Measurements from ENCODE around the gene CCDC149. TPM values are rescaled to one million over a fixed set of nuclear protein-coding genes. Genes with fewer than 3 reads are reported as not detected.

The CCDC149 gene
- total and polyA plus RNA-seq, 2 of the 4 experiments (the other 2 are of a cell fraction): 6.7 to 7.0 TPM

DNA sequence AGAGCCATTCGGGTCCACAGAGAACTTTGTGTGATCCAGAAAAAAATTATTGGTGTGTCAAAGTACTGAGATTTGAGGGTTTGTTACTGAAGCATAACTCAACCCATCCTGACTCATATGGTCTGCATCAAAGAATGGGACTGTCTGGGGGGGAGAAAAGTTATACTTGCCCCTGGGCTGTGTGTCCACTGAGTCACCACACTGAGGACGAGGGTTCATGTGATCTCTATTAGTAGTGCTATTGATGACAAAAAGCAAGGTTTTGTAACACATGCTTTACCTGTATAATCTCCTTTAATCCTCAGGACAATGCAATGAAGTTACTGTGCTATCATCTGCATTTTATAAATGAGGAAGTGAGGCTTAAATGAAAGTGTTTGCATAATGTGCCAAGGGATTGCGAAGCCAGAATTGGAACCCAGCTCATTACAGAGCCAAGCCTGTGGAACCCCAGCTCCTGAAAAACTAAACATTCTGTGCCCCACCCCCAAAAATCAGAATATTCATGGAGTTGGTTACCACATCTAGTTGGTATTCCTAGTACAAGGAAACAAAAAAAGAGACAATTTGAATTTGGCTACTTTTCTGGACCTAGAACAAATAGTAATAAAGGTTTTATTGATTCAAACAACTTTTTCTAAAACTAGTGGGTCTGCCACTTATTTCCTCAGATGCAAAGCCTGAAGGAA lies 31.2 kb downstream of the CCDC149 start:
- Histone ChIP-seq H3K79me1 (ENCODE audit: low read depth in 1 of 2, low read length in 2 of 2) (no peaks in the 10 kb centered on the region), H4K91ac (ENCODE audit: insufficient read depth, low read depth, low read length) (no peak overlapping the region), H4K8ac (ENCODE audit: low read depth in 2 of 2, low read length in 2 of 2) (no peak overlapping the region), H3K36me3 (ENCODE audit: control insufficient read depth, insufficient read depth, low read length) (no peaks in the 10 kb centered on the region), H3K23ac (ENCODE audit: low read depth, low read length) (no peak overlapping the region), H2BK5ac (ENCODE audit: low read depth, low read length, poor library complexity, severe bottlenecking) (no peak overlapping the region), H2AK9ac (replicated peaks; ENCODE audit: low read depth, low read length, poor library complexity) (no peak overlapping the region), H3K4me2 (ENCODE audit: low read depth, low read length) (no peak overlapping the region), H2BK15ac (ENCODE audit: low read depth, low read length) (no peak overlapping the region), H3K18ac (ENCODE audit: low read depth, low read length) (no peak overlapping the region), H2AFZ (replicated peaks; ENCODE audit: low read length, poor library complexity) (no peak overlapping the region), H4K20me1 (ENCODE audit: insufficient read depth, low read length) (no peaks in the 10 kb centered on the region), H3K4me1 (ENCODE audit: control insufficient read depth, insufficient read depth, low read length) (no peaks in the 10 kb centered on the region), H3K27me3 (ENCODE audit: control insufficient read depth, insufficient read depth, low read length) (no peaks in the 10 kb centered on the region), H3K9me1 (ENCODE audit: insufficient read depth, low read length) (no peaks in the 10 kb centered on the region; the same call in 1 of the 2 replicates), H3K4me3 (ENCODE audit: insufficient read depth, low read depth, low read length) (no peak overlapping the region), H3K4ac (ENCODE audit: low read depth, low read length) (no peak overlapping the region), H3K56ac (ENCODE audit: extremely low read depth, insufficient read depth, low read length) (no peak overlapping the region), H2BK20ac (ENCODE audit: low read depth, low read length) (no peak overlapping the region), H3K27ac (ENCODE audit: insufficient read depth, low read length) (no peak overlapping the region), H2AK5ac (ENCODE audit: low read depth, low read length) (no peak overlapping the region), H4K5ac (ENCODE audit: low read depth, low read length) (no peak overlapping the region), H2BK120ac (ENCODE audit: low read depth, low read length) (no peak overlapping the region), H3K9me3 (ENCODE audit: control insufficient read depth, insufficient read depth, low read length) (no peaks in the 10 kb centered on the region; the same call in 1 of the 2 replicates), H3K14ac (replicated peaks; ENCODE audit: low read depth, low read length) (no peak overlapping the region), H3K9ac (ENCODE audit: low read depth, low read length) (no peak overlapping the region)
- no TSS peak for BruUV-seq (replicated peaks)
- TF ChIP-seq, protein P1, sequence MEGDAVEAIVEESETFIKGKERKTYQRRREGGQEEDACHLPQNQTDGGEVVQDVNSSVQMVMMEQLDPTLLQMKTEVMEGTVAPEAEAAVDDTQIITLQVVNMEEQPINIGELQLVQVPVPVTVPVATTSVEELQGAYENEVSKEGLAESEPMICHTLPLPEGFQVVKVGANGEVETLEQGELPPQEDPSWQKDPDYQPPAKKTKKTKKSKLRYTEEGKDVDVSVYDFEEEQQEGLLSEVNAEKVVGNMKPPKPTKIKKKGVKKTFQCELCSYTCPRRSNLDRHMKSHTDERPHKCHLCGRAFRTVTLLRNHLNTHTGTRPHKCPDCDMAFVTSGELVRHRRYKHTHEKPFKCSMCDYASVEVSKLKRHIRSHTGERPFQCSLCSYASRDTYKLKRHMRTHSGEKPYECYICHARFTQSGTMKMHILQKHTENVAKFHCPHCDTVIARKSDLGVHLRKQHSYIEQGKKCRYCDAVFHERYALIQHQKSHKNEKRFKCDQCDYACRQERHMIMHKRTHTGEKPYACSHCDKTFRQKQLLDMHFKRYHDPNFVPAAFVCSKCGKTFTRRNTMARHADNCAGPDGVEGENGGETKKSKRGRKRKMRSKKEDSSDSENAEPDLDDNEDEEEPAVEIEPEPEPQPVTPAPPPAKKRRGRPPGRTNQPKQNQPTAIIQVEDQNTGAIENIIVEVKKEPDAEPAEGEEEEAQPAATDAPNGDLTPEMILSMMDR (conservative IDR thresholded peaks at IDR 0.05; ENCODE audit: low read depth, low read length): no peak
- no peak for TF ChIP-seq RAD21 (IDR thresholded peaks at IDR 0.05; ENCODE audit: low read length)
- TF ChIP-seq SMC3 (IDR thresholded peaks at IDR 0.05; ENCODE audit: low read depth, low read length): no peak
- TF ChIP-seq CHD1 (IDR thresholded peaks at IDR 0.05; ENCODE audit: low read depth, low read length): no peak
- no peak for TF ChIP-seq RFX5 (IDR thresholded peaks at IDR 0.05; ENCODE audit: low read depth, low read length)
- TF ChIP-seq MAZ (IDR thresholded peaks at IDR 0.05; ENCODE audit: borderline replicate concordance, low read depth, low read length): no peak
- no peak for TF ChIP-seq POLR2A (IDR thresholded peaks at IDR 0.05; ENCODE audit: low read depth, low read length)
- TF ChIP-seq, protein P2, sequence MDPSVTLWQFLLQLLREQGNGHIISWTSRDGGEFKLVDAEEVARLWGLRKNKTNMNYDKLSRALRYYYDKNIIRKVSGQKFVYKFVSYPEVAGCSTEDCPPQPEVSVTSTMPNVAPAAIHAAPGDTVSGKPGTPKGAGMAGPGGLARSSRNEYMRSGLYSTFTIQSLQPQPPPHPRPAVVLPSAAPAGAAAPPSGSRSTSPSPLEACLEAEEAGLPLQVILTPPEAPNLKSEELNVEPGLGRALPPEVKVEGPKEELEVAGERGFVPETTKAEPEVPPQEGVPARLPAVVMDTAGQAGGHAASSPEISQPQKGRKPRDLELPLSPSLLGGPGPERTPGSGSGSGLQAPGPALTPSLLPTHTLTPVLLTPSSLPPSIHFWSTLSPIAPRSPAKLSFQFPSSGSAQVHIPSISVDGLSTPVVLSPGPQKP (IDR thresholded peaks at IDR 0.05; ENCODE audit: borderline replicate concordance, low read depth, low read length): no peak
- no peak for TF ChIP-seq FOS (IDR thresholded peaks at IDR 0.05; ENCODE audit: low read depth, low read length)
- no peak for TF ChIP-seq NFE2L2 (IDR thresholded peaks at IDR 0.05; ENCODE audit: low read depth, low read length)
- no peak for TF ChIP-seq BHLHE40 (IDR thresholded peaks at IDR 0.05; ENCODE audit: low read depth, low read length)
- TF ChIP-seq, protein P3, sequence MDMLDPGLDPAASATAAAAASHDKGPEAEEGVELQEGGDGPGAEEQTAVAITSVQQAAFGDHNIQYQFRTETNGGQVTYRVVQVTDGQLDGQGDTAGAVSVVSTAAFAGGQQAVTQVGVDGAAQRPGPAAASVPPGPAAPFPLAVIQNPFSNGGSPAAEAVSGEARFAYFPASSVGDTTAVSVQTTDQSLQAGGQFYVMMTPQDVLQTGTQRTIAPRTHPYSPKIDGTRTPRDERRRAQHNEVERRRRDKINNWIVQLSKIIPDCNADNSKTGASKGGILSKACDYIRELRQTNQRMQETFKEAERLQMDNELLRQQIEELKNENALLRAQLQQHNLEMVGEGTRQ (IDR thresholded peaks at IDR 0.05; ENCODE audit: low read depth, low read length): no peak
- CTCF ChIA-PET: no interaction called here
- POLR2A ChIA-PET (ENCODE audit: unreplicated experiment): no interaction called here
- dilution Hi-C loops (cut with HindIII; ENCODE audit: low sequenced_read_pairs, unreplicated experiment): no loop called here
- ATAC-seq (ENCODE audit: low read depth) (no peak), DNase-seq (no peak)
- intact Hi-C loops (cut with micrococcal nuclease): no loop called here
- in situ Hi-C loops (cut with MboI; ENCODE audit: low sequenced_read_pairs): no loop called here
- WGBS, 2 experiments (ENCODE audit: extremely low coverage in 2 of 2, insufficient read length in 1 of 2): 20% methylated on average over 1 of the region's 3 CpGs; no CpG with 5 or more reads in 1 of the 2 experiments

Data from IMR-90 (cell line).